ENCODE measurements around the gene FKBP9.
A peak's percentile ranks its signal among the peaks of the same experiment; 100 is the strongest.
"Not testable (repeated sequence)": the region's sequence is repeated elsewhere in the genome, so short reads cannot be mapped to it uniquely, and the experiment has no call there.

Gene FKBP9

DNA sequence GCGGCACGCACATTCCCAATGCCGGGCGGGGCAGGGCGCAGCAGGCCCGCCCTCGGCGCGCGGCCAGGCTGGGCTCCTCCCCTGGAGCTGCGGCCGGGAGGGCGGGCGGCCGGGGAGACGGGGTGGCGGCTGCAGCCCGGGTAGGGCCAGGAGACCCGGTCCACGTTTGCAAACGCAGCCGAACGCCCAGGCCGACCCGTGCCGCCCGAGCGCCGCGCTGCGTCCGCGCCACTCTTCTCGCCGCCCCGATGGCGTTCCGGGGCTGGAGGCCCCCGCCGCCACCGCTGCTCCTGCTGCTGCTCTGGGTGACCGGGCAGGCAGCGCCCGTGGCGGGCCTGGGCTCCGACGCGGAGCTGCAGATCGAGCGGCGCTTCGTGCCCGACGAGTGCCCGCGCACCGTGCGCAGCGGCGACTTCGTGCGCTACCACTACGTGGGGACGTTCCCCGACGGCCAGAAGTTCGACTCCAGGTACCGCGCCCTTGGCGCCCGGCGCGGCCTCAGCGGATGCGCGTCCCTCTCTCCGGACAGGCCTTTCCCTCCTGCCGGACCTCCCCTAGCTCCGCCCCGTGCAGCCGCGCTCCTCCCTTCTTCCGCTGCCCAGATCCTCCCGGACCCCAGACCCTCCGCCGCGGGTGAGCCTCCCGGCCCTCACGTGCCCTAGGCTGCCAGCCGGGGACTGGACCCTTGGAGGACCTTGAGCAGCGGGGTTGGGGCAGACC is at the start of gene FKBP9:
Gene FKBP9 (plus strand): TSS at position 115 of the 720 bp plus-strand sequence. CDS start 134 bp downstream, at position 249.
- peak; percentile 32 for DNase-seq

DNA sequence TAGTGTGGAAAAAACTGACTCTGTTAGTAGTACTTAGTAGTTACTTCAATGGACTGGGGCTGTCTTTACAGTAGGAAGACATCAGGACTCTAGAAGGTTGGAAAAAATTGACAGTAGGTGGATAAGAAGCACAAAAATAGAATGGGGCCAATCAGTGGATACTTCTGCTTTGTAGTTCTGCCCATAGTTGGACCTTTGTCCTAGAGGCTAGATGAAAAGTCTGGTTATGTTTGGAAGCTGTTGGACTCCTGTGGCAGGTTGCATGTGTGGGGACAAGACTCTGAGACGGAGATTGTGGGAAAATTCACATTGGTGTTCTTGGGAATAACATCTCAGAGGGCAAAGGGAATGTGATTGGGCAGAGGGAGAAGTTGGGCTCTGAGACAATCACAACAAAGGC is 47.0 kb upstream of the FKBP9 start:
- DNase-seq, result no peak

DNA sequence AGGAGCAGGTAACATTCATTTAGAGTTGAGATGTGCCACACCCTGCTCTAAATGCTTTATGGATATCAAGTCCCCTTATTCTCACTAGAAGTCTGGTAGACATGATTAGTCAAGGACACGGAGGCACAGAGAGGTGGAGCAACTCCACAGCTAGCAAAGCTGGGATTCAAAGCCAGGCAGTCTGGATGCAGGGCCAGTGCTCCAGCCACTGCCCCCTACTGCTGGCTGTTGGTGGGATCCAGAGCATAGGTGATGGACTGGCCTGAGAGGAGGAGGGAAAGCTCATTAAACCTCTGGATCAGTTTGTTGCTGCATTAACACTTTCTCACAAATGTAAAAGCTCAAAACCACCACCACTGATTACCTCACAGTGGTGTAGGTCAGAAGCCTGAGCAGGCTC is 43.1 kb upstream of the FKBP9 start:
- DNase-seq, result no peak

GRCh38 chr7:32915041-32915536 is 42.2 kb upstream of the FKBP9 start:
- DNase-seq, result no peak

GRCh38 chr7:32916006-32916405 is 41.2 kb upstream of the FKBP9 start:
- no peak for DNase-seq

DNA sequence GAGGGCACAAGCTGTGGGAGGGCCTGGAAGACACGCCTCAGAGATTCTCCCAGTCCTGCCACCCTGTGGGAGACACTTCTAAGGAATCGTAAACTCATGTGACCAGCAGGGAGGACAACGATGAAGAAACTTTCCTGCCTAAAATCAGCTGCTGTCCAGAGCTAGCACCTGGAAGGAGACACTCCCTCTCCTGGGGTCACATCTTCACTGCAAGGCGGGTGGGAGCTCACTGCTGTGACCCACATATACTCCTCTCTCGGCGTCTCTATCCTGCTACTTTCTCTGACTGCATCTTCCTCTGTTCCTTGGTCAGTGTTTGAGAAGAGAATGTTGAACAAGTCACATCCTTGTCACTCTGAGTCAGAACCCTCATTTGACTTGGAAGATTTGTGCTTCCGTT is 40.2 kb upstream of the FKBP9 start:
- DNase-seq, result not testable (repeated sequence)

DNA sequence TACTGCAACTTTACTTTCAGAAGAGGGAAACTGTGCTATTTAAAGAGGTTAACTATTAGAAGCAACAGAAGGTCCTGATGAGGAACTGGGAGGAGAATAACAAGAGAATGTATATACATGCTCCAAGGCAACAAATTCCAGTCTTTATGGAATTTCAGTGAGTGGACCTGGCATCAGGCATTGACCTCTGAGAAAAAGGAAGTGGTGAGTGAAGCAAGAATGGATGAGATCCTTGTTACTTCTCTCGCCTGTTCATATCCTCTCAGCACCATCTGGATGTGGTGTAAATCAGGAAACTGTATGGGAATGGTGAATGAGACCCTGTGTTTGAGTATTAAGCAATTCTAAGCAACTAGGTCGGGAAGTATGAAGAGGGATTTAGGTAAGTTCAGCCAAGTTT is 35.3 kb upstream of the FKBP9 start:
- peak; percentile 45 for DNase-seq

DNA sequence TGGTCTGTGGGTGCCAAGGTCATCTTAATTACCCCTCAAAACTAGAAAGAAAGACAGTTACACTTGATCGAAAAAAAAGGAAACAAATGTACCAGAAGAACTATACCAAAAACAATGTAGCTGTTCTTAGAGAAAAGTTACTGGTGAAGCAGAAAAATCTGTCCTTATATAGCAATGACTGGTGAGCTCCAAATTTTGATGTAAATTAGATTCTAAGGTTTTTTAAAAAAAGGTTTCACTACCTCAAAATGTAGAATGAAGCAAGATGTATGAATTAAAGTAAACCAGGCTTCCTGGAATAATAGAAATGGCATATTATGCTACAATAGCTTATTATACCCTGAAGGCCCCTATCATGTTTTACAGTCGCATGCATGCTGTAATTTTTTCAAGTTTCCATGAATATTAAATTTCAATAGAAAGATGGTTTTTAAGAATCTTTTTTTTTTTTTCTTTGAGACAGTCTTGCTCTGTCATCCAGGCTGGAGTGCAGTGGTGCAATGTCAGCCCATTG is 28.4 kb upstream of the FKBP9 start:
- peak; percentile 30 for DNase-seq

- DNase-seq, result no peak
Measured at GRCh38 chr7:32929430-32930143, 27.7 kb upstream of the FKBP9 start.

DNA sequence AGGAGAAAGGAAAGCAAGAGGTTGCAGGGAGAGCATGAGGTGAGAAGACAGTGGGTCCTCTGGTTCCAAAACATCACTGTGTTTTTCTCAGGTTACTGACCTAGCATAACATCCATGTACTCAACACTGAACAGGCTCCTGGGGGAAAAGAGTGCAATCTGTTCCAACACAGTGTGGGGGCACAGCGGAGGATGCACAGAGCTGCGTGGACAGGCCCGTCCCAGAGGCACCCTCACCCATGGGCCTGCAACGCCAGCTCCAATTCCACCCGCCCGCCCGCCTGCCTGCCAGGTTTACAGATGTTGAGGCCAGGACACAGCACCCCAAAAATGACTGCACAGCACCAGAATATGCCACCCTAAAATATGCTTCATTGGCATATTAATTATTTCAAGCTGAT is 26.9 kb upstream of the FKBP9 start:
- no peak for DNase-seq

GRCh38 chr7:32935558-32935957 is 21.7 kb upstream of the FKBP9 start:
- no peak for DNase-seq

DNA sequence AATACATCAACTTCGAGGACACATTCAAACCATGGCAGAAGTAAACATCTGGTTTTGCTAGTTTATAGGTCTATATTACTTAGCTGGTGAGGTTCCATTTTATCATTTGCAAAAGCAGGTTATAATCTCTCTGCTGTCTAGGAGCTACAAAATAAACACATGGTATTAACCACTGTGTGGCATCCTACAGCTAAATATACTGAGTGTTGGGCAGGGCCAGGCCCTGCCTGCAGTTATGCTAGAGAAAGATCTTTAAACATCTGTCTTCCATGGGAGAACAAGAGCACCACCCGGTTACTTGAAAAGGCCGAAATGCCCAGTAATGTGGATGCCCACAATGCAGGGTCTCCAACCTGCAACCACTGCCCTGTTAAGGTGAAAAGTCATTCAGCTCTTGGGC is 20.6 kb upstream of the FKBP9 start:
- DNase-seq, result no peak

- no peak for DNase-seq
Measured at GRCh38 chr7:32937344-32938174, 19.7 kb upstream of the FKBP9 start.

GRCh38 chr7:32941181-32941580 is 16.1 kb upstream of the FKBP9 start:
- DNase-seq, result no peak

DNA sequence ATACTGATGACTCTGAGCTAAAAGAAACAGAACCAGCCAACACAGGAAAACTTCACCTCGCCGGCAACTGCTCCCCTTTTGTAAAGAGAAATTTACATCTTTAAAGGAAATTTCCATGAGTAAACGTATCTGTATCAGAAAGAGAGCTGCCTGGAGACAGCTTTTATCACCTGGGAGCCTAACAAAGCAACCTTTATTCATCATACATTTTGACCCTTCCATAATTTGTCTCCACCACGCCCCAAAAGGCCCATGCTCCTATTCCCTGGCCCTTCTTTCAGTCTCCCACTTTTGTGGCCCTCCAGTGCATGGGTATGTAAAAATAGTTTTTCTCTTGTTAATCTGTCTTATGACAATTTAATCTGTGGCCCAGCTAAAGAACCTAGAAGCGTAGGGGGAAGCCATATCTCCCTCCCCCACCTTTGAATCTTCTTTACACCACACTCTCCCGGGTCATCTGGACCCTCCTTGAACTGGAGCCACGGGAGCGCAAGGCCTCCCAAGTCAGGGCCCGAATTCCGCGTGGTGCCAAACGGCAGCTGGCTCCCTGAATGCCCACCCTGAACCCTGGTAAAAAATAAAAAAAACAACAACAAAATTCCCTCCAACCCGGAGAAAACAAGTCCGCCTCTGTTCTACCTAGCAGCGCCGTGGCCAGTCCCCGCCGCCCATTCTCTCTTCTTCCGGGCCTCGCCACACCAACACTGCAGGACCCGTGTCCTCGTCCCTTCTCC is 15.4 kb upstream of the FKBP9 start:
- DNase-seq, result no peak

- peak; percentile 66 for DNase-seq
Measured at GRCh38 chr7:32942415-32943251, 14.6 kb upstream of the FKBP9 start.

- no peak for DNase-seq
Measured at GRCh38 chr7:32943252-32944030, 13.8 kb upstream of the FKBP9 start.

- DNase-seq, result no peak
Measured at GRCh38 chr7:32947420-32947983, 9.7 kb upstream of the FKBP9 start.

DNA sequence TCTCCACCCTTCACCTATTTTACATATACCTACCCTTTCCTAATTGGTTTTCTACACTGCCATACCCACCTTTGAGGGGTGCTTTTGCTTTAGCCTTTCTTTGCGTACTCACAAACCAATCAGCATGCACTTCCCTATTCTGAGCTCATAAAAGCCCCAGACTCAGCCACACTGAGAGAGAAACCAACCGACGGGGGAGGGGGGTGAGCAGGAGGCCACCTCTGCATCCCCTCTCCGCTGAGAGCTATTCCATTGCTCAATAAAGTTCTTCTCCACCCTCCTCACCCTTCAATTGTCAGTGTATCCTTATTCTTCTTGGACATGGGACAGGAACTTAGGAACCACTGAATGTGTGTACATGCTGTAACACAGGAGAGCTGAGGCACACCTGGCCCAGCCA is 9.0 kb upstream of the FKBP9 start:
- DNase-seq, result no peak

- DNase-seq, result no peak
Measured at GRCh38 chr7:32952876-32953275, 4.4 kb upstream of the FKBP9 start.
